SK-N-SH (cell line): ENCODE data around the gene LGI4. TPM values are rescaled to one million over a fixed set of nuclear protein-coding genes. Genes with fewer than 3 reads are reported as not detected.

Source experiments
- CTCF ChIA-PET: fragments of 300-600, 350-600 bp; formaldehyde crosslinking; extraction: SDS; loops from one replicate; lab custom pipeline; 2021; lab: Yijun Ruan, JAX
- POLR2A ChIA-PET: fragments of 350-600 bp; sonication (Branson Sonifier 250); formaldehyde crosslinking; extraction: SDS; loops from one replicate; lab custom pipeline; 2020; ENCODE audit warnings: antibody characterized with exemption, inconsistent platforms; lab: Yijun Ruan, JAX
- DNase-seq: peaks from one replicate; pipeline ENCODE4 v3.0.0; 2012
- H2AFZ ChIP-seq: fragments of 200-600 bp; sonication (generic); 2 replicates; pipeline ENCODE4 v1.8.1; 2016; ENCODE audit warnings: antibody characterized with exemption, mild to moderate bottlenecking, low read depth
- H3F3A ChIP-seq: fragments of 200-600 bp; sonication (generic); replicated peaks from 2 replicates; pipeline ENCODE3; 2016; ENCODE audit warnings: antibody characterized with exemption, mild to moderate bottlenecking; ENCODE audit not compliant: insufficient read depth
- H3K27ac ChIP-seq, 2 experiments: fragments of 200-500 bp in 1 of 2; fragments of 200-600 bp in 1 of 2; sonication (Bioruptor generic) in 1 of 2; sonication (generic), shearing (Covaris generic) in 1 of 2; 2 replicates each; pipeline versions ENCODE4 v1.5.1 to v1.6.1; 2014 to 2016; ENCODE audit warnings: low read depth in 2 of 2, inconsistent platforms in 1 of 2, low read length in 1 of 2, mild to moderate bottlenecking in 1 of 2, mixed read lengths in 1 of 2
- H3K27me3 ChIP-seq: fragments of 200-600 bp; sonication (generic), shearing (Covaris generic); 2 replicates; pipeline ENCODE4 v1.6.1; 2016; ENCODE audit warnings: mixed run types; ENCODE audit not compliant: insufficient read depth
- H3K36me3 ChIP-seq, 2 experiments: fragments of 200-500 bp in 1 of 2; fragments of 200-600 bp in 1 of 2; sonication (Bioruptor generic) in 1 of 2; sonication (generic) in 1 of 2; replicated peaks in 1 of 2; 2 replicates each; pipeline versions ENCODE3 to v1.5.1; 2014 to 2016; ENCODE audit warnings: low read length in 1 of 2, mild to moderate bottlenecking in 1 of 2; ENCODE audit not compliant: insufficient read depth in 2 of 2, control insufficient read depth in 1 of 2
- H3K4me1 ChIP-seq, 2 experiments: fragments of 200-500 bp in 1 of 2; fragments of 200-600 bp in 1 of 2; sonication (Bioruptor generic) in 1 of 2; sonication (generic), shearing (Covaris generic) in 1 of 2; 2 replicates each; pipeline versions ENCODE4 v1.5.1 to v1.6.1; 2014 to 2016; ENCODE audit warnings: low read depth in 1 of 2, low read length in 1 of 2, mixed run types in 1 of 2; ENCODE audit not compliant: insufficient read depth in 2 of 2, control insufficient read depth in 1 of 2
- H3K4me2 ChIP-seq: fragments of 200-600 bp; sonication (generic), shearing (Covaris generic); 2 replicates; pipeline ENCODE4 v1.6.1; 2017; ENCODE audit warnings: mixed run types
- H3K4me3 ChIP-seq, 2 experiments: fragments of 200-500 bp in 1 of 2; fragments of 200-600 bp in 1 of 2; sonication (Bioruptor generic) in 1 of 2; sonication (generic), shearing (Covaris generic) in 1 of 2; 2 replicates each; pipeline versions ENCODE4 v1.5.1 to v1.8.1; 2014 to 2016; ENCODE audit warnings: low read depth in 2 of 2, inconsistent platforms in 1 of 2, low read length in 1 of 2, mild to moderate bottlenecking in 1 of 2, mixed read lengths in 1 of 2, moderate library complexity in 1 of 2
- H3K79me2 ChIP-seq: fragments of 200-600 bp; sonication (generic); 2 replicates; pipeline ENCODE4 v1.8.1; 2017; ENCODE audit warnings: mild to moderate bottlenecking; ENCODE audit not compliant: insufficient read depth
- H3K9ac ChIP-seq: fragments of 200-600 bp; sonication (generic); 2 replicates; pipeline ENCODE4 v1.6.1; 2017; ENCODE audit warnings: mixed run types
- H3K9me2 ChIP-seq: fragments of 200-600 bp; sonication (generic); 2 replicates; pipeline ENCODE4 v1.6.1; 2017; ENCODE audit warnings: mixed run types
- H3K9me3 ChIP-seq: fragments of 200-600 bp; sonication (generic); 2 replicates; pipeline ENCODE4 v1.6.1; 2017; ENCODE audit warnings: mixed run types, mild to moderate bottlenecking, moderate library complexity
- H4K20me1 ChIP-seq: fragments of 200-600 bp; sonication (generic); 2 replicates; pipeline ENCODE4 v1.6.1; 2017; ENCODE audit warnings: mild to moderate bottlenecking, mixed run types; ENCODE audit not compliant: insufficient read depth
- CTCF ChIP-seq: fragments of 200-600 bp; sonication (generic); IDR thresholded peaks from 2 replicates; pipeline ENCODE4 v1.6.1; 2017; ENCODE audit warnings: antibody characterized with exemption, mild to moderate bottlenecking, moderate library complexity
- ELF1 ChIP-seq: IDR thresholded peaks from 2 replicates; pipeline ENCODE4 v1.4.0; 2012
- FOSL2 ChIP-seq: IDR thresholded peaks from 2 replicates; pipeline ENCODE4 v1.4.0; 2012; ENCODE audit warnings: low read depth, mild to moderate bottlenecking, moderate library complexity, borderline replicate concordance
- FOXJ3 ChIP-seq: sonication (generic); formaldehyde crosslinking; IDR thresholded peaks from 2 replicates; pipeline ENCODE4 v1.5.1; 2020; ENCODE audit warnings: mild to moderate bottlenecking, missing genetic modification reagents
- FOXM1 ChIP-seq: IDR thresholded peaks from 2 replicates; pipeline ENCODE4 v1.4.0; 2012; ENCODE audit warnings: low read depth, mild to moderate bottlenecking
- GABPA ChIP-seq: IDR thresholded peaks from 2 replicates; pipeline ENCODE4 v1.4.0; 2012; ENCODE audit warnings: low read depth, mild to moderate bottlenecking
- JUND ChIP-seq: IDR thresholded peaks from 2 replicates; pipeline ENCODE4 v1.4.0; 2012
- MAX ChIP-seq: IDR thresholded peaks from 2 replicates; pipeline ENCODE4 v1.4.0; 2012; ENCODE audit warnings: low read depth
- MXI1 ChIP-seq: IDR thresholded peaks from 2 replicates; pipeline ENCODE4 v1.6.1; 2012; ENCODE audit warnings: mild to moderate bottlenecking, low read depth, low read length, improper control_type of control experiment
- PBX3 ChIP-seq: IDR thresholded peaks from 2 replicates; pipeline ENCODE4; 2012
- RAD21 ChIP-seq: IDR thresholded peaks from 2 replicates; pipeline ENCODE4 v1.6.1; 2012; ENCODE audit warnings: mild to moderate bottlenecking, low read length
- RXRA ChIP-seq: IDR thresholded peaks from 2 replicates; pipeline ENCODE4 v1.4.0; 2012; ENCODE audit warnings: low read depth, mild to moderate bottlenecking, borderline replicate concordance
- USF2 ChIP-seq: fragments of 150-350 bp; IDR thresholded peaks from 2 replicates; pipeline ENCODE4 v1.6.1; 2017; ENCODE audit warnings: antibody characterized with exemption, low read length, low read depth, borderline replicate concordance
- ZBTB33 ChIP-seq: IDR thresholded peaks from 2 replicates; pipeline ENCODE4 v1.4.0; 2012; ENCODE audit warnings: low read depth, borderline replicate concordance
- WGBS: methylation state at CpG from one replicate; pipeline ENCODE4 v1.1.6; 2017; ENCODE audit warnings: low lambda C conversion rate; 5-methylcytosine and 5-hydroxymethylcytosine counted together
- polyA plus RNA-seq, 3 experiments: library from polyadenylated mRNA; depleted of rRNA; stranded (reverse); fragments of >200 nt; gene quantifications; 2 replicates each; pipeline ENCODE4 v1.2.3, GENCODE V29; 2012

Gene LGI4
- polyA plus RNA-seq, 1 of the 3 experiments (the other 2 are of a cell fraction), result 0.05 TPM

GRCh38 chr19:35164418-35164817, 29.6 kb upstream of the LGI4 start:
- Histone ChIP-seq H2AFZ (no peak overlapping the region), H3K27ac (no peak overlapping the region), H3K9me2 (no peaks in the 10 kb centered on the region), H3K9me3 (no peaks in the 10 kb centered on the region; the same call in 1 of the 2 replicates), H4K20me1 (no peaks in the 10 kb centered on the region), H3K4me1 (no peaks in the 10 kb centered on the region; a peak in 1 of 4 replicates), H3K27me3 (no peaks in the 10 kb centered on the region), H3F3A (no peaks in the 10 kb centered on the region), H3K4me3 (no peak overlapping the region), H3K9ac (no peak overlapping the region), H3K36me3 (peaks cover 8 to 72% of the 10 kb centered on the region in 2 experiments), H3K4me2 (no peak overlapping the region), H3K79me2 (no peaks in the 10 kb centered on the region)
- ChIA-PET POLR2A (no interaction called here), CTCF (no interaction called here)
- DNase-seq, result no peak
- 87% methylated on average over 2 of the region's 2 CpGs for whole genome bisulfite sequencing
- no peak for TF ChIP-seq FOXM1
- no peak for TF ChIP-seq PBX3
- TF ChIP-seq RXRA, result no peak
- TF ChIP-seq RAD21, result no peak
- no peak for TF ChIP-seq MAX
- no peak for TF ChIP-seq CTCF

- Histone ChIP-seq H3K27me3 (no peaks in the 10 kb centered on the region), H4K20me1 (no peaks in the 10 kb centered on the region), H3K9ac (no peak overlapping the region), H3K4me3 (no peak overlapping the region), H2AFZ (no peak overlapping the region), H3K4me1 (no peaks in the 10 kb centered on the region), H3K9me2 (no peaks in the 10 kb centered on the region), H3K79me2 (no peaks in the 10 kb centered on the region), H3K4me2 (no peak overlapping the region), H3F3A (no peaks in the 10 kb centered on the region), H3K36me3 (peaks cover 10 to 75% of the 10 kb centered on the region in 2 experiments), H3K27ac (no peak overlapping the region), H3K9me3 (no peaks in the 10 kb centered on the region; the same call in 1 of the 2 replicates)
- WGBS, result 63% methylated on average over 5 of the region's 6 CpGs
- ChIA-PET CTCF (interaction anchor here (1.1 to 1.4 kb wide), 3 partner anchors 9 to 20 kb away, joined by 3 to 6 read pairs (median 5); partner anchors contain the start of genes FXYD5 and FXYD7), POLR2A (no interaction called here)
- no peak for DNase-seq
- TF ChIP-seq GABPA (no peak), ELF1 (no peak), FOSL2 (no peak), PBX3 (no peak), FOXM1 (no peak), FOXJ3 (no peak), JUND (no peak), RXRA (no peak), CTCF (no peak), USF2 (no peak), ZBTB33 (no peak), MXI1 (no peak)
Measured at GRCh38 chr19:35162471-35163326, 27.8 kb upstream of the LGI4 start.
